ENCODE measurements around the gene RUFY4. TPM values are rescaled to one million over a fixed set of nuclear protein-coding genes. Genes with fewer than 3 reads are reported as not detected.

The RUFY4 gene
- total RNA-seq, 1 experiment from 2014 or later = 0.31 TPM

DNA sequence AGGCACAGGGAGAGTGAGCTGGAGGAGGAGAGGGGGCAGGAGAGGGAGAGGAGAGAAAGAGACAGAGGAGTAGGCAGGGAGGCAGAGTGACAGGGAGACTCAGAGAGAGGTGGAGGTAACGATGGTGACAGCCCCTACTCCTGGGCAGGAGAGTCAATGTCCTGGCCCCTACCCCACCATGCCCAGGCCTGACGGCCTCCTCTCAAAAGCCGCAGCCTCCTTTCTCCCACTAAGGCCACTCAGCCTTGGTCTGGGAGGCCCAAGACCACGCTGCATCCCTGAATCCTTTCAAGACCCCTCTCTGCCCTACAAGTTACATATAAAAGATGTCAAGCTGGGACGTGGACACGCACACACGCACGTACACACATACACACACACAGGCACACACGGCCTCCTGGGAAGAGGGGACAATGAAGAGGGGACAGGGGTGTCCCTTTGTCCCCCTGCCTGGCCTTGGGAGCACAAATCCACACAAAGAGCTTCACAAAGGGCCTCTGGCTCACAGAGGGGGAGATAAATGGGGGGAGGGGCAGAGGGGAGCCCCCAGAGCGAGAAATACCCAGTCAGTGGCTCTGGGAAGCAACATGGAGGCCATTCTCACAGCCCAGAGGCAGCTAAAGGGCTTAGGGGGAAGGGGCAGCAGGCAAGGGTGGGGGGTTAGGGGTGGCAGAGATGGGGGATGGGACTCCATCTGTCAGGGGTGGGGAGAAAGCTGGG lies 46.8 kb upstream of the RUFY4 start:
- no peaks in the 10 kb centered on the region for H3K9me3 Mint-ChIP-seq
- H3K27ac Mint-ChIP-seq = no peak overlapping the region
- DNase-seq (ENCODE audit: low spot score) = peak; percentile 5
- H3K4me1 Mint-ChIP-seq = peaks cover 31% of the 10 kb centered on the region
- no peak for ATAC-seq
- TF ChIP-seq ATF1 (CRISPR knock-in tag; IDR thresholded peaks at IDR 0.05) = no peak
- no peak for TF ChIP-seq JUN (CRISPR knock-in tag; IDR thresholded peaks at IDR 0.05)
- no peak for TF ChIP-seq GTF2I (CRISPR knock-in tag; conservative IDR thresholded peaks at IDR 0.05)
- TF ChIP-seq, protein P1, sequence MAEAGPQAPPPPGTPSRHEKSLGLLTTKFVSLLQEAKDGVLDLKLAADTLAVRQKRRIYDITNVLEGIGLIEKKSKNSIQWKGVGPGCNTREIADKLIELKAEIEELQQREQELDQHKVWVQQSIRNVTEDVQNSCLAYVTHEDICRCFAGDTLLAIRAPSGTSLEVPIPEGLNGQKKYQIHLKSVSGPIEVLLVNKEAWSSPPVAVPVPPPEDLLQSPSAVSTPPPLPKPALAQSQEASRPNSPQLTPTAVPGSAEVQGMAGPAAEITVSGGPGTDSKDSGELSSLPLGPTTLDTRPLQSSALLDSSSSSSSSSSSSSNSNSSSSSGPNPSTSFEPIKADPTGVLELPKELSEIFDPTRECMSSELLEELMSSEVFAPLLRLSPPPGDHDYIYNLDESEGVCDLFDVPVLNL (CRISPR knock-in tag; IDR thresholded peaks at IDR 0.05; ENCODE audit: borderline replicate concordance, low read depth) = no peak
- no peak for TF ChIP-seq ZNF317 (CRISPR knock-in tag; IDR thresholded peaks at IDR 0.05; ENCODE audit: borderline replicate concordance, low read depth)
- no peak for TF ChIP-seq JAZF1 (CRISPR knock-in tag; IDR thresholded peaks at IDR 0.05)
- TF ChIP-seq, protein P2, sequence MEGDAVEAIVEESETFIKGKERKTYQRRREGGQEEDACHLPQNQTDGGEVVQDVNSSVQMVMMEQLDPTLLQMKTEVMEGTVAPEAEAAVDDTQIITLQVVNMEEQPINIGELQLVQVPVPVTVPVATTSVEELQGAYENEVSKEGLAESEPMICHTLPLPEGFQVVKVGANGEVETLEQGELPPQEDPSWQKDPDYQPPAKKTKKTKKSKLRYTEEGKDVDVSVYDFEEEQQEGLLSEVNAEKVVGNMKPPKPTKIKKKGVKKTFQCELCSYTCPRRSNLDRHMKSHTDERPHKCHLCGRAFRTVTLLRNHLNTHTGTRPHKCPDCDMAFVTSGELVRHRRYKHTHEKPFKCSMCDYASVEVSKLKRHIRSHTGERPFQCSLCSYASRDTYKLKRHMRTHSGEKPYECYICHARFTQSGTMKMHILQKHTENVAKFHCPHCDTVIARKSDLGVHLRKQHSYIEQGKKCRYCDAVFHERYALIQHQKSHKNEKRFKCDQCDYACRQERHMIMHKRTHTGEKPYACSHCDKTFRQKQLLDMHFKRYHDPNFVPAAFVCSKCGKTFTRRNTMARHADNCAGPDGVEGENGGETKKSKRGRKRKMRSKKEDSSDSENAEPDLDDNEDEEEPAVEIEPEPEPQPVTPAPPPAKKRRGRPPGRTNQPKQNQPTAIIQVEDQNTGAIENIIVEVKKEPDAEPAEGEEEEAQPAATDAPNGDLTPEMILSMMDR (IDR thresholded peaks at IDR 0.05) = no peak
- TF ChIP-seq, protein P3, sequence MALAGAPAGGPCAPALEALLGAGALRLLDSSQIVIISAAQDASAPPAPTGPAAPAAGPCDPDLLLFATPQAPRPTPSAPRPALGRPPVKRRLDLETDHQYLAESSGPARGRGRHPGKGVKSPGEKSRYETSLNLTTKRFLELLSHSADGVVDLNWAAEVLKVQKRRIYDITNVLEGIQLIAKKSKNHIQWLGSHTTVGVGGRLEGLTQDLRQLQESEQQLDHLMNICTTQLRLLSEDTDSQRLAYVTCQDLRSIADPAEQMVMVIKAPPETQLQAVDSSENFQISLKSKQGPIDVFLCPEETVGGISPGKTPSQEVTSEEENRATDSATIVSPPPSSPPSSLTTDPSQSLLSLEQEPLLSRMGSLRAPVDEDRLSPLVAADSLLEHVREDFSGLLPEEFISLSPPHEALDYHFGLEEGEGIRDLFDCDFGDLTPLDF (CRISPR knock-in tag; IDR thresholded peaks at IDR 0.05) = no peak
- no peak for TF ChIP-seq ZBTB21 (CRISPR knock-in tag; IDR thresholded peaks at IDR 0.05; ENCODE audit: borderline replicate concordance)
- TF ChIP-seq, protein P4, sequence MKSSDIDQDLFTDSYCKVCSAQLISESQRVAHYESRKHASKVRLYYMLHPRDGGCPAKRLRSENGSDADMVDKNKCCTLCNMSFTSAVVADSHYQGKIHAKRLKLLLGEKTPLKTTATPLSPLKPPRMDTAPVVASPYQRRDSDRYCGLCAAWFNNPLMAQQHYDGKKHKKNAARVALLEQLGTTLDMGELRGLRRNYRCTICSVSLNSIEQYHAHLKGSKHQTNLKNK (CRISPR knock-in tag; IDR thresholded peaks at IDR 0.05) = no peak
- no peaks in the 10 kb centered on the region for H3K27me3 Mint-ChIP-seq (ENCODE audit: low read depth)
- ChIA-PET POLR2A (no interaction called here), CTCF (interaction anchor here (0.6 to 4.6 kb wide), 7 partner anchors 10 to 237 kb away, joined by 3 to 12 read pairs (median 4); partner anchors contain the start of gene RUFY4)
- H3K4me3 Mint-ChIP-seq = no peak overlapping the region
- H3K36me3 Mint-ChIP-seq = no peaks in the 10 kb centered on the region

DNA sequence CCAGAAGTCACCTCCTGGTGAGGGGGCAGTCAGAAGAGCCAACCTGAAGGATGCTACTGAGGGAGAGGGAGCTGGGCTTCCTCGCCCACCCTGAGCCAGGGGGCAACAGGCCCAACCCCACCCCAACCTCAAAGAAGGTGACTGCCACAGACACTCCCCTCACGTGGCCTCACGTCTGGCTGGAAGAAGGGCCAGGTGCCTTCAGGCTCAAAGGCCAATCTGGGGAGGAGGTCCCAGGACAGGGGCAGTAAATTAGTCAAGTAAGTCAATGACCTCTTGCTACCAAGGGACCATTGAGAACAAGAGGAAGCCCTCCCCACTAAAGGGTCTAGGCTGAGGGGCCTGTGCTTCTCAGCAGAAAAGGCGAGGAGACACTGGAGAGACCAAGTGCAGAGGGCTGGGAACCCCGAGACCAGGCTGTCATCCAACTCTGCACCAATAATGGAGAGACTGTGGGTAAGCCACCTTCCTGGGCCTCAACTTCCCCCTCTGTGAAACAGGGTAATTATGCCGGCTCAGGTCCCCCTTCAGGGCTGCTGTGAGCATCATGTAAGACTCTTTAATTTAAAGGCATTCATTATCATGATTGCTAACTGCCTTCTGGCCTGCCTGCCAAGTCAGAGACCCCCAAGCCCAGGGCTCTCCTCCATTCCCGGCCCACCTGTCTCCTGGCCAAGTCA lies 46.1 kb upstream of the RUFY4 start:
- Mint-ChIP-seq H3K27me3 (ENCODE audit: low read depth) (no peaks in the 10 kb centered on the region), H3K27ac (no peak overlapping the region), H3K9me3 (no peaks in the 10 kb centered on the region), H3K36me3 (no peaks in the 10 kb centered on the region), H3K4me1 (peaks cover 28% of the 10 kb centered on the region), H3K4me3 (no peak overlapping the region)
- peak; percentile 3 for DNase-seq (ENCODE audit: low spot score)
- CTCF ChIA-PET = interaction anchor here (1.1 to 4.6 kb wide), 6 partner anchors 12 to 237 kb away, joined by 3 to 12 read pairs (median 6); partner anchors contain the start of gene RUFY4
- POLR2A ChIA-PET = no interaction called here
- ATAC-seq = no peak
- TF ChIP-seq GABPB1 (CRISPR knock-in tag; IDR thresholded peaks at IDR 0.05) (no peak), MYBL2 (CRISPR knock-in tag; IDR thresholded peaks at IDR 0.05) (no peak), HMGA2 (CRISPR knock-in tag; IDR thresholded peaks at IDR 0.05) (no peak), OVOL2 (CRISPR knock-in tag; IDR thresholded peaks at IDR 0.05; ENCODE audit: borderline replicate concordance) (no peak), ATF1 (CRISPR knock-in tag; IDR thresholded peaks at IDR 0.05) (no peak), ZNF138 (CRISPR knock-in tag; conservative IDR thresholded peaks at IDR 0.05) (no peak), SMAD4 (CRISPR knock-in tag; IDR thresholded peaks at IDR 0.05) (no peak), JUN (CRISPR knock-in tag; IDR thresholded peaks at IDR 0.05) (no peak)
- TF ChIP-seq, protein P5, sequence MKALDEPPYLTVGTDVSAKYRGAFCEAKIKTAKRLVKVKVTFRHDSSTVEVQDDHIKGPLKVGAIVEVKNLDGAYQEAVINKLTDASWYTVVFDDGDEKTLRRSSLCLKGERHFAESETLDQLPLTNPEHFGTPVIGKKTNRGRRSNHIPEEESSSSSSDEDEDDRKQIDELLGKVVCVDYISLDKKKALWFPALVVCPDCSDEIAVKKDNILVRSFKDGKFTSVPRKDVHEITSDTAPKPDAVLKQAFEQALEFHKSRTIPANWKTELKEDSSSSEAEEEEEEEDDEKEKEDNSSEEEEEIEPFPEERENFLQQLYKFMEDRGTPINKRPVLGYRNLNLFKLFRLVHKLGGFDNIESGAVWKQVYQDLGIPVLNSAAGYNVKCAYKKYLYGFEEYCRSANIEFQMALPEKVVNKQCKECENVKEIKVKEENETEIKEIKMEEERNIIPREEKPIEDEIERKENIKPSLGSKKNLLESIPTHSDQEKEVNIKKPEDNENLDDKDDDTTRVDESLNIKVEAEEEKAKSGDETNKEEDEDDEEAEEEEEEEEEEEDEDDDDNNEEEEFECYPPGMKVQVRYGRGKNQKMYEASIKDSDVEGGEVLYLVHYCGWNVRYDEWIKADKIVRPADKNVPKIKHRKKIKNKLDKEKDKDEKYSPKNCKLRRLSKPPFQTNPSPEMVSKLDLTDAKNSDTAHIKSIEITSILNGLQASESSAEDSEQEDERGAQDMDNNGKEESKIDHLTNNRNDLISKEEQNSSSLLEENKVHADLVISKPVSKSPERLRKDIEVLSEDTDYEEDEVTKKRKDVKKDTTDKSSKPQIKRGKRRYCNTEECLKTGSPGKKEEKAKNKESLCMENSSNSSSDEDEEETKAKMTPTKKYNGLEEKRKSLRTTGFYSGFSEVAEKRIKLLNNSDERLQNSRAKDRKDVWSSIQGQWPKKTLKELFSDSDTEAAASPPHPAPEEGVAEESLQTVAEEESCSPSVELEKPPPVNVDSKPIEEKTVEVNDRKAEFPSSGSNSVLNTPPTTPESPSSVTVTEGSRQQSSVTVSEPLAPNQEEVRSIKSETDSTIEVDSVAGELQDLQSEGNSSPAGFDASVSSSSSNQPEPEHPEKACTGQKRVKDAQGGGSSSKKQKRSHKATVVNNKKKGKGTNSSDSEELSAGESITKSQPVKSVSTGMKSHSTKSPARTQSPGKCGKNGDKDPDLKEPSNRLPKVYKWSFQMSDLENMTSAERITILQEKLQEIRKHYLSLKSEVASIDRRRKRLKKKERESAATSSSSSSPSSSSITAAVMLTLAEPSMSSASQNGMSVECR (CRISPR knock-in tag; IDR thresholded peaks at IDR 0.05; ENCODE audit: borderline replicate concordance) = no peak
- TF ChIP-seq, protein P6, sequence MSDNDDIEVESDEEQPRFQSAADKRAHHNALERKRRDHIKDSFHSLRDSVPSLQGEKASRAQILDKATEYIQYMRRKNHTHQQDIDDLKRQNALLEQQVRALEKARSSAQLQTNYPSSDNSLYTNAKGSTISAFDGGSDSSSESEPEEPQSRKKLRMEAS (CRISPR knock-in tag; IDR thresholded peaks at IDR 0.05) = no peak
- TF ChIP-seq, protein P7, sequence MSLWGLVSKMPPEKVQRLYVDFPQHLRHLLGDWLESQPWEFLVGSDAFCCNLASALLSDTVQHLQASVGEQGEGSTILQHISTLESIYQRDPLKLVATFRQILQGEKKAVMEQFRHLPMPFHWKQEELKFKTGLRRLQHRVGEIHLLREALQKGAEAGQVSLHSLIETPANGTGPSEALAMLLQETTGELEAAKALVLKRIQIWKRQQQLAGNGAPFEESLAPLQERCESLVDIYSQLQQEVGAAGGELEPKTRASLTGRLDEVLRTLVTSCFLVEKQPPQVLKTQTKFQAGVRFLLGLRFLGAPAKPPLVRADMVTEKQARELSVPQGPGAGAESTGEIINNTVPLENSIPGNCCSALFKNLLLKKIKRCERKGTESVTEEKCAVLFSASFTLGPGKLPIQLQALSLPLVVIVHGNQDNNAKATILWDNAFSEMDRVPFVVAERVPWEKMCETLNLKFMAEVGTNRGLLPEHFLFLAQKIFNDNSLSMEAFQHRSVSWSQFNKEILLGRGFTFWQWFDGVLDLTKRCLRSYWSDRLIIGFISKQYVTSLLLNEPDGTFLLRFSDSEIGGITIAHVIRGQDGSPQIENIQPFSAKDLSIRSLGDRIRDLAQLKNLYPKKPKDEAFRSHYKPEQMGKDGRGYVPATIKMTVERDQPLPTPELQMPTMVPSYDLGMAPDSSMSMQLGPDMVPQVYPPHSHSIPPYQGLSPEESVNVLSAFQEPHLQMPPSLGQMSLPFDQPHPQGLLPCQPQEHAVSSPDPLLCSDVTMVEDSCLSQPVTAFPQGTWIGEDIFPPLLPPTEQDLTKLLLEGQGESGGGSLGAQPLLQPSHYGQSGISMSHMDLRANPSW (CRISPR knock-in tag; conservative IDR thresholded peaks at IDR 0.05; ENCODE audit: low read depth) = no peak
- TF ChIP-seq, protein P8, sequence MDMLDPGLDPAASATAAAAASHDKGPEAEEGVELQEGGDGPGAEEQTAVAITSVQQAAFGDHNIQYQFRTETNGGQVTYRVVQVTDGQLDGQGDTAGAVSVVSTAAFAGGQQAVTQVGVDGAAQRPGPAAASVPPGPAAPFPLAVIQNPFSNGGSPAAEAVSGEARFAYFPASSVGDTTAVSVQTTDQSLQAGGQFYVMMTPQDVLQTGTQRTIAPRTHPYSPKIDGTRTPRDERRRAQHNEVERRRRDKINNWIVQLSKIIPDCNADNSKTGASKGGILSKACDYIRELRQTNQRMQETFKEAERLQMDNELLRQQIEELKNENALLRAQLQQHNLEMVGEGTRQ (CRISPR knock-in tag; IDR thresholded peaks at IDR 0.05) = no peak

Measured in WTC11 (cell line).